Caco-2 (cell line): ENCODE results near the gene KCNIP4. TPM values are rescaled to one million over a fixed set of nuclear protein-coding genes. Genes with fewer than 3 reads are reported as not detected.

Source experiments
- BruUV-seq: library from RNA; stranded (reverse); fragments of 400-500 nt; replicated peaks from 2 replicates; lab custom pipeline; 2021; lab: Mats Ljungman, UMichigan
- CTCF ChIA-PET: fragments of 300-600 bp; sonication (Branson Sonifier 250); formaldehyde crosslinking; loops from one replicate; lab custom pipeline; 2022; ENCODE audit warnings: antibody characterized with exemption; lab: Charles Lee
- POLR2A ChIA-PET: fragments of 300-600 bp; sonication (Branson Sonifier 250); formaldehyde crosslinking; loops from one replicate; lab custom pipeline; 2022; ENCODE audit warnings: antibody characterized with exemption; lab: Charles Lee
- DNase-seq, 2 experiments: peaks; one replicate each; pipeline versions ENCODE4 v3.0.0 to v3.0.0-alpha.2; 2020 to 2022
- H3K27me3 ChIP-seq: replicated peaks from 2 replicates; pipeline ENCODE4 v1.6.0; 2011; ENCODE audit warnings: low read length; ENCODE audit not compliant: control insufficient read depth, insufficient read depth
- H3K36me3 ChIP-seq: 2 replicates; pipeline ENCODE4 v1.5.1; 2011; ENCODE audit warnings: low read length; ENCODE audit not compliant: control insufficient read depth, insufficient read depth
- H3K4me1 ChIP-seq: fragments of 250-450 bp; sonication (Bioruptor Pico); 2 replicates; pipeline ENCODE4 v1.5.1; 2020; ENCODE audit warnings: mild to moderate bottlenecking
- H3K4me3 ChIP-seq: 2 replicates; pipeline ENCODE4 v1.5.1; 2011; ENCODE audit warnings: low read depth, mild to moderate bottlenecking, control low read depth, low read length
- H3K9me3 ChIP-seq: fragments of 250-450 bp; sonication (Bioruptor Pico); 2 replicates; pipeline ENCODE4 v1.5.1; 2020; ENCODE audit warnings: mild to moderate bottlenecking, moderate library complexity
- H3K27ac Mint-ChIP-seq: one replicate; pipeline ENCODE4 v1.8.0; 2022; ENCODE audit warnings: mixed read lengths; ENCODE audit not compliant: unreplicated experiment
- H3K27me3 Mint-ChIP-seq: one replicate; pipeline ENCODE4 v1.8.0; 2022; ENCODE audit warnings: mixed read lengths; ENCODE audit not compliant: insufficient read depth, unreplicated experiment
- H3K36me3 Mint-ChIP-seq: one replicate; pipeline ENCODE4 v1.8.0; 2022; ENCODE audit warnings: mild to moderate bottlenecking, mixed read lengths; ENCODE audit not compliant: insufficient read depth, unreplicated experiment
- H3K4me1 Mint-ChIP-seq: one replicate; pipeline ENCODE4 v1.8.0; 2022; ENCODE audit warnings: low read depth, mixed read lengths; ENCODE audit not compliant: unreplicated experiment
- H3K4me3 Mint-ChIP-seq: one replicate; pipeline ENCODE4 v1.8.0; 2022; ENCODE audit warnings: mild to moderate bottlenecking, moderate library complexity, mixed read lengths; ENCODE audit not compliant: unreplicated experiment
- H3K9me3 Mint-ChIP-seq: one replicate; pipeline ENCODE4 v1.8.0; 2022; ENCODE audit warnings: mixed read lengths; ENCODE audit not compliant: unreplicated experiment
- intact Hi-C: fragments of 100-400 bp; cut with micrococcal nuclease; formaldehyde crosslinking; loops from one replicate; pipeline ENCODE4 v1.10.0; 2022; ENCODE audit not compliant: unreplicated experiment
- total RNA-seq: library from RNA; stranded (reverse); gene quantifications from 2 replicates; pipeline ENCODE4 v1.2.3, GENCODE V29; 2022
- TF ChIP-seq, protein P1 (sequence below), 2 experiments: fragments of 200-600 bp in 1 of 2; IDR thresholded peaks; 1 replicate in 1 of 2; 2 replicates in 1 of 2; pipeline versions ENCODE4 v1.5.1 to v1.8.0; 2011 to 2022; ENCODE audit warnings: antibody characterized with exemption in 1 of 2, control low read depth in 1 of 2, inconsistent platforms in 1 of 2, low read depth in 1 of 2, low read length in 1 of 2, mild to moderate bottlenecking in 1 of 2, moderate library complexity in 1 of 2; ENCODE audit not compliant: insufficient read depth in 1 of 2, severe bottlenecking in 1 of 2, unreplicated experiment in 1 of 2

Gene KCNIP4
- total RNA-seq, 1 experiment from 2014 or later, result not detected

DNA sequence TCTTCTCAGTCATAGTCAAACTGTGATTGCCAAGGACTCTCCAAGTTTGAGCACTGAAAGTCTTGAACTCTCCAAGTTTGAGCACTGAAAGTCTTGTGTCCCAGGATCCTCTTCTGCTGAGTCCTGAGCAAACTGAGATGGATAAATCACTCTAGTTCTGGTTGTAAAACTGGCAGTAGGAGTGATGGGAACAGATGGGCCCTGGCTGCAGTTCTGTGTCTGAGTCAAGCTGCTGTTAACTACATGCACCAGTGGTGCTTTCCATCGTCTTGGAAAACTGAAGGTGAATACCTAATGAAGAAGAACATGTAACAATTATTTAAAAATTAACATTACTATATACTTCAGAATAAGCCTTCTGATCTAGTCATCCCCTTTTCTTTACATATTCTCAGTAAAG, 27.6 kb upstream of the KCNIP4 start:
- CTCF ChIA-PET, result no interaction called here
- DNase-seq, result no peak
- Mint-ChIP-seq H3K36me3 (no peaks in the 10 kb centered on the region), H3K9me3 (no peaks in the 10 kb centered on the region), H3K27ac (no peak overlapping the region), H3K27me3 (no peaks in the 10 kb centered on the region), H3K4me1 (no peaks in the 10 kb centered on the region), H3K4me3 (no peak overlapping the region)
- POLR2A ChIA-PET, result no interaction called here
- Histone ChIP-seq H3K4me1 (no peaks in the 10 kb centered on the region), H3K4me3 (no peak overlapping the region), H3K27me3 (no peaks in the 10 kb centered on the region), H3K9me3 (no peaks in the 10 kb centered on the region), H3K36me3 (no peaks in the 10 kb centered on the region)
- intact Hi-C loops, result no loop called here
- no TSS peak for BruUV-seq
- TF ChIP-seq, protein P1, sequence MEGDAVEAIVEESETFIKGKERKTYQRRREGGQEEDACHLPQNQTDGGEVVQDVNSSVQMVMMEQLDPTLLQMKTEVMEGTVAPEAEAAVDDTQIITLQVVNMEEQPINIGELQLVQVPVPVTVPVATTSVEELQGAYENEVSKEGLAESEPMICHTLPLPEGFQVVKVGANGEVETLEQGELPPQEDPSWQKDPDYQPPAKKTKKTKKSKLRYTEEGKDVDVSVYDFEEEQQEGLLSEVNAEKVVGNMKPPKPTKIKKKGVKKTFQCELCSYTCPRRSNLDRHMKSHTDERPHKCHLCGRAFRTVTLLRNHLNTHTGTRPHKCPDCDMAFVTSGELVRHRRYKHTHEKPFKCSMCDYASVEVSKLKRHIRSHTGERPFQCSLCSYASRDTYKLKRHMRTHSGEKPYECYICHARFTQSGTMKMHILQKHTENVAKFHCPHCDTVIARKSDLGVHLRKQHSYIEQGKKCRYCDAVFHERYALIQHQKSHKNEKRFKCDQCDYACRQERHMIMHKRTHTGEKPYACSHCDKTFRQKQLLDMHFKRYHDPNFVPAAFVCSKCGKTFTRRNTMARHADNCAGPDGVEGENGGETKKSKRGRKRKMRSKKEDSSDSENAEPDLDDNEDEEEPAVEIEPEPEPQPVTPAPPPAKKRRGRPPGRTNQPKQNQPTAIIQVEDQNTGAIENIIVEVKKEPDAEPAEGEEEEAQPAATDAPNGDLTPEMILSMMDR (IDR thresholded peaks at IDR 0.05; ENCODE audit: insufficient read depth in 1 of 2, low read depth in 1 of 2, low read length in 1 of 2, severe bottlenecking in 1 of 2, unreplicated experiment in 1 of 2), result no peak

- no peak overlapping the region for H3K27ac Mint-ChIP-seq
- TF ChIP-seq, protein P1 (IDR thresholded peaks at IDR 0.05; ENCODE audit: insufficient read depth in 1 of 2, low read depth in 1 of 2, low read length in 1 of 2, severe bottlenecking in 1 of 2, unreplicated experiment in 1 of 2), result no peak
- BruUV-seq, result no TSS peak
- H3K9me3 Mint-ChIP-seq, result no peaks in the 10 kb centered on the region
- DNase-seq, result no peak
- POLR2A ChIA-PET, result no interaction called here
- Histone ChIP-seq H3K4me3 (no peak overlapping the region), H3K36me3 (no peaks in the 10 kb centered on the region), H3K4me1 (no peaks in the 10 kb centered on the region), H3K27me3 (no peaks in the 10 kb centered on the region), H3K9me3 (no peaks in the 10 kb centered on the region)
- CTCF ChIA-PET, result no interaction called here
- H3K36me3 Mint-ChIP-seq, result no peaks in the 10 kb centered on the region
- intact Hi-C loops, result no loop called here
- H3K27me3 Mint-ChIP-seq, result no peaks in the 10 kb centered on the region
- H3K4me3 Mint-ChIP-seq, result no peak overlapping the region
- no peaks in the 10 kb centered on the region for H3K4me1 Mint-ChIP-seq
Measured at GRCh38 chr4:21973850-21974249, 25.3 kb upstream of the KCNIP4 start.

DNA sequence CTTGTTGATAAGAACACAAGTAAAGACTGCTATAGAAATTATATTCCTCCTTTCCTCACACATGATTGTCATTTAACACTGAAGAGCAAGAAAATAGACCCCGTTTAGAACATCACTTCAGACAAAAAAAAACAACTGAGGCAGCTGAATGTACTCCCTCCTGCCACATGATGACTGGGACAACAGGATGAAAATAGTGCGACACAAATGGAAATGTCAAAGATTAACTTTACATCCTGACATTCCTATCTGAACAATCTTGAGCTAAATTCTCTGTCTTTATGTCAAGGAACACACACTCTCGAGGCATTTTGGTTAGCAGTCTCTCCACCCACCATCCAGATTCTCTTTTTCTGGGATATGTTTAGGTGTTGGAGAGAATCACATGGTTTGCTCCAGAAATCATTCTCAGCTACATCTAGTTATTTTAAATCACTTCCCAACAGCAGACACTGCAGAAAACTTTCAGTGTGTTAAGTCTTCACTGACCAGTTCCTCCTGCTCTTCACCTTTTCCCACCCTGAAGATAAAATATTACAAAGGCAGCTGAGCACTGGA, 16.3 kb upstream of the KCNIP4 start:
- ChIA-PET POLR2A (no interaction called here), CTCF (no interaction called here)
- Histone ChIP-seq H3K9me3 (no peaks in the 10 kb centered on the region), H3K36me3 (no peaks in the 10 kb centered on the region), H3K27me3 (no peaks in the 10 kb centered on the region), H3K4me3 (no peak overlapping the region), H3K4me1 (no peaks in the 10 kb centered on the region)
- no peaks in the 10 kb centered on the region for H3K36me3 Mint-ChIP-seq
- H3K4me1 Mint-ChIP-seq, result no peaks in the 10 kb centered on the region
- H3K4me3 Mint-ChIP-seq, result no peak overlapping the region
- intact Hi-C loops, result no loop called here
- TF ChIP-seq, protein P1 (IDR thresholded peaks at IDR 0.05; ENCODE audit: insufficient read depth in 1 of 2, low read depth in 1 of 2, low read length in 1 of 2, severe bottlenecking in 1 of 2, unreplicated experiment in 1 of 2), result no peak
- no TSS peak for BruUV-seq
- H3K27me3 Mint-ChIP-seq, result no peaks in the 10 kb centered on the region
- DNase-seq, result no peak
- H3K9me3 Mint-ChIP-seq, result no peaks in the 10 kb centered on the region
- H3K27ac Mint-ChIP-seq, result no peak overlapping the region
